ENCODE results near the gene ADRA2B. TPM values are rescaled to one million over a fixed set of nuclear protein-coding genes. Genes with fewer than 3 reads are reported as not detected.
A peak's percentile ranks its signal among the peaks of the same experiment; 100 is the strongest.

The ADRA2B gene
- total and polyA plus RNA-seq, 2 donors (not counting 1 experiment from before 2014, with no cell fraction given) = 0.27 to 0.46 TPM

DNA sequence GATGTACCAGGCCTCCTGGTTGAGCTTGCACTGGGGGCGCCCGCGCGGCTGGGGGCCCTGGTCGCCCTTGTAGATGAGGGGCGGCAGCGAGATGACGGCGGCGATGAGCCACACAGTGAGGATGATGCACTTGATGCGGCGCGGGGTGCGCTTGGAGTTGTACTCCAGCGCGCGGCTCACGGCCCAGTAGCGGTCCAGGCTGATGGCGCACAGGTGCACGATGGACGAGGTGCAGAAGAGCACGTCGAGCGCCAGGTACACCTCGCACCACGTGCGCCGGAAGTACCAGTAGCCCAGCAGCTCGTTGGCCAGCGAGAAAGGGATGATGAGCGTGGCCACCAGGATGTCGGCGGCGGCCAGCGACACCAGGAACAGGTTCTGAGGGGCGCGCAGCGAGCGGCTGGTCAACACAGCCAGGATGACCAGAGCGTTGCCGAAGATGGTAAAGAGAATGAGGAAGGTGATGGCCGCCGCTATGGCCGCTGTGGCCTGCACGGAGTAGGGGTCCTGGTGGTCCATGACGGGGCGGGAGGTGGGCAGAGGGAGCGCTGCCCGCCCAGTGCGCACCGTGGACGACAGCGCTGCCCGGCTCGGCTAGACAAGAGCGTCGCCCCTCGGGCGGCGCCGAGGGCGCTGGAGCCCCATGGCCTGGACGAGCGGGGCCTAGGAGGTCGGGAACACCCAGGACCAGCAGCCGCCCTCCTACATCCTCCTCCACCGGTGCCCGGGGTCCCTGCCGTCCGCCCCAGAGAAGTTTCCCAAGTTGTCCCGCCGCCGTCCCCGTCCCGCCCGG, 544 bp downstream of the ADRA2B start:
- Histone ChIP-seq H3K79me2 (ENCODE audit: control insufficient read depth, insufficient read depth, low read length) (no peaks in the 10 kb centered on the region), H3K36me3 (replicated peaks in 1 of 2; ENCODE audit: control extremely low read depth in 1 of 2, control insufficient read depth in 1 of 2, extremely low read depth in 1 of 2, insufficient read depth in 2 of 2, low read length in 1 of 2) (no peaks in the 10 kb centered on the region), H2AFZ (ENCODE audit: insufficient read depth, low read depth, low read length, poor library complexity, severe bottlenecking) (peak overlapping the region; percentile 86), H3K4me2 (replicated peaks; ENCODE audit: low read depth, low read length, poor library complexity, severe bottlenecking) (peak overlapping the region; percentile 94), H3K27ac (ENCODE audit: low read length in 2 of 2) (no peak overlapping the region), H3K9ac (ENCODE audit: low read length) (peak overlapping the region; percentile 64), H3K27me3 (replicated peaks in 1 of 4; ENCODE audit: control extremely low read depth in 1 of 4, control insufficient read depth in 3 of 4, insufficient read depth in 4 of 4, low read length in 3 of 4) (peaks cover 0 to 39% (median 6%) of the 10 kb centered on the region in 4 experiments), H3K4me3 (ENCODE audit: control extremely low read depth in 1 of 5, extremely low read depth in 1 of 5, insufficient read depth in 1 of 5, low read depth in 2 of 5, low read length in 4 of 5) (peak overlapping the region in 4 of 5 experiments; percentile 26 to 61 (median 52)), H3K4me1 (ENCODE audit: control insufficient read depth in 2 of 2, insufficient read depth in 2 of 2, low read length in 2 of 2) (peaks cover 18 to 22% of the 10 kb centered on the region in 2 donors), H4K20me1 (ENCODE audit: control insufficient read depth, insufficient read depth, low read length, poor library complexity, severe bottlenecking) (no peaks in the 10 kb centered on the region), H3K9me3 (ENCODE audit: control extremely low read depth in 1 of 3, control insufficient read depth in 2 of 3, insufficient read depth in 1 of 3, low read length in 2 of 3) (peaks cover 0 to 8% (median 0%) of the 10 kb centered on the region in 3 donors)
- CTCF ChIA-PET = interaction anchor here (0.7 to 3.2 kb wide), 9 partner anchors 8 to 380 kb away, joined by 3 to 32 read pairs (median 5); partner anchors contain the start of gene ASTL
- 46% methylated on average over 75 of the region's 77 CpGs for WGBS (ENCODE audit: insufficient coverage)
- Mint-ChIP-seq H3K27ac (peak overlapping the region; percentile 65), H3K4me3 (peak overlapping the region; percentile 82), H3K27me3 (peaks cover 27% of the 10 kb centered on the region), H3K9me3 (ENCODE audit: insufficient read depth) (no peaks in the 10 kb centered on the region), H3K4me1 (peaks cover 26% of the 10 kb centered on the region)
- ATAC-seq (ENCODE audit: low read depth) = no peak
- intact Hi-C loops (cut with micrococcal nuclease) = no loop called here
- no peak for TF ChIP-seq EZH2 (IDR thresholded peaks at IDR 0.05; ENCODE audit: borderline replicate concordance, insufficient read depth, low read depth, low read length, poor library complexity, severe bottlenecking)
- TF ChIP-seq, protein P1, sequence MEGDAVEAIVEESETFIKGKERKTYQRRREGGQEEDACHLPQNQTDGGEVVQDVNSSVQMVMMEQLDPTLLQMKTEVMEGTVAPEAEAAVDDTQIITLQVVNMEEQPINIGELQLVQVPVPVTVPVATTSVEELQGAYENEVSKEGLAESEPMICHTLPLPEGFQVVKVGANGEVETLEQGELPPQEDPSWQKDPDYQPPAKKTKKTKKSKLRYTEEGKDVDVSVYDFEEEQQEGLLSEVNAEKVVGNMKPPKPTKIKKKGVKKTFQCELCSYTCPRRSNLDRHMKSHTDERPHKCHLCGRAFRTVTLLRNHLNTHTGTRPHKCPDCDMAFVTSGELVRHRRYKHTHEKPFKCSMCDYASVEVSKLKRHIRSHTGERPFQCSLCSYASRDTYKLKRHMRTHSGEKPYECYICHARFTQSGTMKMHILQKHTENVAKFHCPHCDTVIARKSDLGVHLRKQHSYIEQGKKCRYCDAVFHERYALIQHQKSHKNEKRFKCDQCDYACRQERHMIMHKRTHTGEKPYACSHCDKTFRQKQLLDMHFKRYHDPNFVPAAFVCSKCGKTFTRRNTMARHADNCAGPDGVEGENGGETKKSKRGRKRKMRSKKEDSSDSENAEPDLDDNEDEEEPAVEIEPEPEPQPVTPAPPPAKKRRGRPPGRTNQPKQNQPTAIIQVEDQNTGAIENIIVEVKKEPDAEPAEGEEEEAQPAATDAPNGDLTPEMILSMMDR (IDR thresholded peaks at IDR 0.05) = no peak
- DNase-seq = no peak
- POLR2A ChIA-PET = interaction anchor here (1.0 to 1.3 kb wide), 2 partner anchors 28 to 31 kb away, joined by 3 to 5 read pairs; no protein-coding TSS in a partner anchor
